SK-N-SH (cell line): Measurements from ENCODE around the gene DNAH11. TPM values are rescaled to one million over a fixed set of nuclear protein-coding genes. Genes with fewer than 3 reads are reported as not detected.

Source experiments
- CTCF ChIA-PET: fragments of 300-600, 350-600 bp; formaldehyde crosslinking; extraction: SDS; loops from one replicate; lab custom pipeline; 2021; lab: Yijun Ruan, JAX
- POLR2A ChIA-PET: fragments of 350-600 bp; sonication (Branson Sonifier 250); formaldehyde crosslinking; extraction: SDS; loops from one replicate; lab custom pipeline; 2020; ENCODE audit warnings: antibody characterized with exemption, inconsistent platforms; lab: Yijun Ruan, JAX
- DNase-seq: peaks from one replicate; pipeline ENCODE4 v3.0.0; 2012
- H2AFZ ChIP-seq: fragments of 200-600 bp; sonication (generic); 2 replicates; pipeline ENCODE4 v1.8.1; 2016; ENCODE audit warnings: antibody characterized with exemption, mild to moderate bottlenecking, low read depth
- H3F3A ChIP-seq: fragments of 200-600 bp; sonication (generic); replicated peaks from 2 replicates; pipeline ENCODE3; 2016; ENCODE audit warnings: antibody characterized with exemption, mild to moderate bottlenecking; ENCODE audit not compliant: insufficient read depth
- H3K27ac ChIP-seq, 2 experiments: fragments of 200-500 bp in 1 of 2; fragments of 200-600 bp in 1 of 2; sonication (Bioruptor generic) in 1 of 2; sonication (generic), shearing (Covaris generic) in 1 of 2; 2 replicates each; pipeline versions ENCODE4 v1.5.1 to v1.6.1; 2014 to 2016; ENCODE audit warnings: low read depth in 2 of 2, inconsistent platforms in 1 of 2, low read length in 1 of 2, mild to moderate bottlenecking in 1 of 2, mixed read lengths in 1 of 2
- H3K27me3 ChIP-seq: fragments of 200-600 bp; sonication (generic), shearing (Covaris generic); 2 replicates; pipeline ENCODE4 v1.6.1; 2016; ENCODE audit warnings: mixed run types; ENCODE audit not compliant: insufficient read depth
- H3K36me3 ChIP-seq, 2 experiments: fragments of 200-500 bp in 1 of 2; fragments of 200-600 bp in 1 of 2; sonication (Bioruptor generic) in 1 of 2; sonication (generic) in 1 of 2; replicated peaks in 1 of 2; 2 replicates each; pipeline versions ENCODE3 to v1.5.1; 2014 to 2016; ENCODE audit warnings: low read length in 1 of 2, mild to moderate bottlenecking in 1 of 2; ENCODE audit not compliant: insufficient read depth in 2 of 2, control insufficient read depth in 1 of 2
- H3K4me1 ChIP-seq, 2 experiments: fragments of 200-500 bp in 1 of 2; fragments of 200-600 bp in 1 of 2; sonication (Bioruptor generic) in 1 of 2; sonication (generic), shearing (Covaris generic) in 1 of 2; 2 replicates each; pipeline versions ENCODE4 v1.5.1 to v1.6.1; 2014 to 2016; ENCODE audit warnings: low read depth in 1 of 2, low read length in 1 of 2, mixed run types in 1 of 2; ENCODE audit not compliant: insufficient read depth in 2 of 2, control insufficient read depth in 1 of 2
- H3K4me2 ChIP-seq: fragments of 200-600 bp; sonication (generic), shearing (Covaris generic); 2 replicates; pipeline ENCODE4 v1.6.1; 2017; ENCODE audit warnings: mixed run types
- H3K4me3 ChIP-seq, 2 experiments: fragments of 200-500 bp in 1 of 2; fragments of 200-600 bp in 1 of 2; sonication (Bioruptor generic) in 1 of 2; sonication (generic), shearing (Covaris generic) in 1 of 2; 2 replicates each; pipeline versions ENCODE4 v1.5.1 to v1.8.1; 2014 to 2016; ENCODE audit warnings: low read depth in 2 of 2, inconsistent platforms in 1 of 2, low read length in 1 of 2, mild to moderate bottlenecking in 1 of 2, mixed read lengths in 1 of 2, moderate library complexity in 1 of 2
- H3K79me2 ChIP-seq: fragments of 200-600 bp; sonication (generic); 2 replicates; pipeline ENCODE4 v1.8.1; 2017; ENCODE audit warnings: mild to moderate bottlenecking; ENCODE audit not compliant: insufficient read depth
- H3K9ac ChIP-seq: fragments of 200-600 bp; sonication (generic); 2 replicates; pipeline ENCODE4 v1.6.1; 2017; ENCODE audit warnings: mixed run types
- H3K9me2 ChIP-seq: fragments of 200-600 bp; sonication (generic); 2 replicates; pipeline ENCODE4 v1.6.1; 2017; ENCODE audit warnings: mixed run types
- H3K9me3 ChIP-seq: fragments of 200-600 bp; sonication (generic); 2 replicates; pipeline ENCODE4 v1.6.1; 2017; ENCODE audit warnings: mixed run types, mild to moderate bottlenecking, moderate library complexity
- H4K20me1 ChIP-seq: fragments of 200-600 bp; sonication (generic); 2 replicates; pipeline ENCODE4 v1.6.1; 2017; ENCODE audit warnings: mild to moderate bottlenecking, mixed run types; ENCODE audit not compliant: insufficient read depth
- CTCF ChIP-seq: fragments of 200-600 bp; sonication (generic); IDR thresholded peaks from 2 replicates; pipeline ENCODE4 v1.6.1; 2017; ENCODE audit warnings: antibody characterized with exemption, mild to moderate bottlenecking, moderate library complexity
- EP300 ChIP-seq, 2 experiments: IDR thresholded peaks; 2 replicates each; pipeline versions ENCODE4 v1.4.0 to v1.6.1; 2012; ENCODE audit warnings: borderline replicate concordance in 1 of 2, low read depth in 1 of 2, low read length in 1 of 2
- GATA2 ChIP-seq: sonication (generic); formaldehyde crosslinking; IDR thresholded peaks from 2 replicates; pipeline ENCODE4 v1.5.0; 2020; ENCODE audit warnings: mild to moderate bottlenecking, missing genetic modification reagents
- IRF3 ChIP-seq: fragments of 150-350 bp; IDR thresholded peaks from 2 replicates; pipeline ENCODE4 v1.6.1; 2016; ENCODE audit warnings: mild to moderate bottlenecking, low read depth, low read length
- MEF2A ChIP-seq: IDR thresholded peaks from 2 replicates; pipeline ENCODE4 v1.4.0; 2012; ENCODE audit warnings: low read depth, borderline replicate concordance
- NFIC ChIP-seq: IDR thresholded peaks from 2 replicates; pipeline ENCODE4 v1.4.0; 2012; ENCODE audit warnings: borderline replicate concordance
- RAD21 ChIP-seq: IDR thresholded peaks from 2 replicates; pipeline ENCODE4 v1.6.1; 2012; ENCODE audit warnings: mild to moderate bottlenecking, low read length
- REST ChIP-seq: IDR thresholded peaks from 2 replicates; pipeline ENCODE4 v1.6.1; 2012; ENCODE audit warnings: mild to moderate bottlenecking, low read depth, low read length, moderate library complexity
- SIN3A ChIP-seq: IDR thresholded peaks from 2 replicates; pipeline ENCODE4 v1.6.1; 2012; ENCODE audit warnings: low read depth, mild to moderate bottlenecking, low read length, moderate library complexity, borderline replicate concordance
- SMC3 ChIP-seq: IDR thresholded peaks from 2 replicates; pipeline ENCODE4 v1.6.1; 2012; ENCODE audit warnings: low read depth, low read length, improper control_type of control experiment
- TEAD4 ChIP-seq: IDR thresholded peaks from 2 replicates; pipeline ENCODE4 v1.4.0; 2012; ENCODE audit warnings: mild to moderate bottlenecking, borderline replicate concordance; ENCODE audit not compliant: insufficient read depth
- WGBS: methylation state at CpG from one replicate; pipeline ENCODE4 v1.1.6; 2017; ENCODE audit warnings: low lambda C conversion rate; 5-methylcytosine and 5-hydroxymethylcytosine counted together
- polyA plus RNA-seq, 3 experiments: library from polyadenylated mRNA; depleted of rRNA; stranded (reverse); fragments of >200 nt; gene quantifications; 2 replicates each; pipeline ENCODE4 v1.2.3, GENCODE V29; 2012
- TF ChIP-seq, protein P1 (sequence below): IDR thresholded peaks from 2 replicates; pipeline ENCODE4 v1.4.0; 2012; ENCODE audit warnings: low read depth, borderline replicate concordance

The DNAH11 gene
- polyA plus RNA-seq, 1 of the 3 experiments (the other 2 are of a cell fraction) = 0.77 TPM

GRCh38 chr7:21616796-21617436 is 74.1 kb downstream of the DNAH11 start (continued):
- no peak for TF ChIP-seq CTCF
- TF ChIP-seq IRF3 = no peak
- no peak for TF ChIP-seq NFIC
- TF ChIP-seq MEF2A = no peak
- no peak for TF ChIP-seq RAD21
- no peak for TF ChIP-seq EP300 (IDR thresholded peaks at IDR 0.05; ENCODE audit: borderline replicate concordance in 1 of 2, low read depth in 1 of 2, low read length in 1 of 2)
- no peak for TF ChIP-seq GATA2 (CRISPR knock-in tag)
- no peak for TF ChIP-seq SIN3A

DNA sequence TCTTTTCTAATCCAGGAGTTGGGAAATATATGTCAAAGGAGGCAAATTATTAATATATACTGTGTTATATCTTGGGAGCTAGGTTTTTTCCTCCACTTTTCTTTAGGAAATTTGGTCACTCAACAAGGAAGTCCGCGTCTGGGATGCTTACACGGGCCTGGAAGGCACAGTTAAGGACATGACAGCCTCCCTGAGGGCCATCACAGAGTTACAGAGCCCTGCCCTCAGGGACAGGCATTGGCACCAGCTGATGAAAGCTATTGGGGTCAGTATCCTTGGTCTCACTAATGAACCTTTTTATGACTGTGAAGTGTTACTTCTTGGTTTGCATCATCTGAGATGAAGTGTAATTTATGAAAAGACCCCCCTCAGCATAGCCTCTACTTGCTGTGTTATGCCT is 74.7 kb downstream of the DNAH11 start:
- Histone ChIP-seq H3K27me3 (no peaks in the 10 kb centered on the region), H3K9ac (peak overlapping the region; percentile 19; the same call in 1 of the 2 replicates), H3K27ac (peak overlapping the region in 1 of 2 experiments; percentile 67; a peak in 2 of 4 replicates), H3K4me2 (peak overlapping the region; percentile 60), H3K36me3 (no peaks in the 10 kb centered on the region), H3F3A (peaks cover 13% of the 10 kb centered on the region), H3K4me3 (no peak overlapping the region), H3K79me2 (no peaks in the 10 kb centered on the region), H3K9me2 (no peaks in the 10 kb centered on the region), H4K20me1 (no peaks in the 10 kb centered on the region), H3K4me1 (0 out of 4 replicates have a peak, but pooled peaks cover 0 to 7% of the 10 kb centered on the region in 2 experiments), H3K9me3 (no peaks in the 10 kb centered on the region), H2AFZ (0 out of 2 replicates have a peak overlapping the region, but pooled peaks have one; percentile 10)
- DNase-seq = no peak
- POLR2A ChIA-PET = no interaction called here
- WGBS = 0% methylated on average over 3 of the region's 3 CpGs
- CTCF ChIA-PET = no interaction called here
- TF ChIP-seq, protein P1, sequence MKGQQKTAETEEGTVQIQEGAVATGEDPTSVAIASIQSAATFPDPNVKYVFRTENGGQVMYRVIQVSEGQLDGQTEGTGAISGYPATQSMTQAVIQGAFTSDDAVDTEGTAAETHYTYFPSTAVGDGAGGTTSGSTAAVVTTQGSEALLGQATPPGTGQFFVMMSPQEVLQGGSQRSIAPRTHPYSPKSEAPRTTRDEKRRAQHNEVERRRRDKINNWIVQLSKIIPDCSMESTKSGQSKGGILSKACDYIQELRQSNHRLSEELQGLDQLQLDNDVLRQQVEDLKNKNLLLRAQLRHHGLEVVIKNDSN = no peak
- TF ChIP-seq SMC3 (no peak), REST (no peak), NFIC (no peak), TEAD4 (no peak)
